ENCODE data around the gene NOX5. TPM values are rescaled to one million over a fixed set of nuclear protein-coding genes. Genes with fewer than 3 reads are reported as not detected.
A peak's percentile ranks its signal among the peaks of the same experiment; 100 is the strongest.

The NOX5 gene
- total RNA-seq, 6 experiments from 2014 or later, result 0.06 to 0.15 (median 0.11) TPM; not detected in 3

- TF ChIP-seq CTCF (IDR thresholded peaks at IDR 0.05) (no peak), POLR2A (IDR thresholded peaks at IDR 0.05) (no peak)
- H3K9me3 ChIP-seq, result no peaks in the 10 kb centered on the region
- intact Hi-C loops (cut with DNase I), result no loop called here
- H3K27ac ChIP-seq, result no peak overlapping the region
- H3K4me3 ChIP-seq, result no peak overlapping the region
- no peaks in the 10 kb centered on the region for H3K4me1 ChIP-seq
- DNase-seq (no peak), ATAC-seq (no peak)
- no peaks in the 10 kb centered on the region for H3K36me3 ChIP-seq
- H3K27me3 ChIP-seq, result peaks cover 0 to 7% of the 10 kb centered on the region in 2 donors
- WGBS (ENCODE audit: insufficient coverage, low coverage, low lambda C conversion rate, missing lambda C conversion rate), result 85% methylated on average over 28 of the region's 43 CpGs
Measured at GRCh38 chr15:69032703-69033373, 18.3 kb downstream of the NOX5 start.

DNA sequence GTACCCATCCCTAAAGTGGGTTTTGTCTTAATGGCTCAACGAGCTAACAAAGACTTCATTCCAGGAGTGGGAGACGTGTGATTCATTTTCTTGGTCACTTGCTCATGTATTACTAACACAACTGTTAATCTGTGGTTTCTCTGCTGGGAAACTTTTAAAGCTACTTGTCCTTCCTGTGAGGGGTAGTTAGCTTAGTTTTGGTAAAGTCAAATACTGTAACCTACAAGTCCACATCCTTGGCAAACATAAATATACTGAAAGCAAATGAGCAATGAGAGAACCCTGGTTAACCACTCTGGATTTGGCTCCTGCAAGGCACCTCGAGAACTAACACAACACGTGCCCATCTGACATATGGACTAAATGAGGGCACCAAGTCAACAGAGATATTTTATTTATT, 19.9 kb downstream of the NOX5 start:
- intact Hi-C loops (cut with DNase I), result no loop called here
- Histone ChIP-seq H3K4me3 (no peak overlapping the region), H3K36me3 (no peaks in the 10 kb centered on the region), H3K4me1 (no peaks in the 10 kb centered on the region), H3K27me3 (peaks cover 0 to 7% of the 10 kb centered on the region in 2 donors), H3K9me3 (no peaks in the 10 kb centered on the region), H3K27ac (no peak overlapping the region)
- DNase-seq (no peak), ATAC-seq (no peak)
- WGBS (ENCODE audit: insufficient coverage, low coverage, low lambda C conversion rate, missing lambda C conversion rate), result 47% methylated on average over 4 of the region's 4 CpGs
- TF ChIP-seq CTCF (IDR thresholded peaks at IDR 0.05), result no peak
- TF ChIP-seq POLR2A (IDR thresholded peaks at IDR 0.05), result no peak

DNA sequence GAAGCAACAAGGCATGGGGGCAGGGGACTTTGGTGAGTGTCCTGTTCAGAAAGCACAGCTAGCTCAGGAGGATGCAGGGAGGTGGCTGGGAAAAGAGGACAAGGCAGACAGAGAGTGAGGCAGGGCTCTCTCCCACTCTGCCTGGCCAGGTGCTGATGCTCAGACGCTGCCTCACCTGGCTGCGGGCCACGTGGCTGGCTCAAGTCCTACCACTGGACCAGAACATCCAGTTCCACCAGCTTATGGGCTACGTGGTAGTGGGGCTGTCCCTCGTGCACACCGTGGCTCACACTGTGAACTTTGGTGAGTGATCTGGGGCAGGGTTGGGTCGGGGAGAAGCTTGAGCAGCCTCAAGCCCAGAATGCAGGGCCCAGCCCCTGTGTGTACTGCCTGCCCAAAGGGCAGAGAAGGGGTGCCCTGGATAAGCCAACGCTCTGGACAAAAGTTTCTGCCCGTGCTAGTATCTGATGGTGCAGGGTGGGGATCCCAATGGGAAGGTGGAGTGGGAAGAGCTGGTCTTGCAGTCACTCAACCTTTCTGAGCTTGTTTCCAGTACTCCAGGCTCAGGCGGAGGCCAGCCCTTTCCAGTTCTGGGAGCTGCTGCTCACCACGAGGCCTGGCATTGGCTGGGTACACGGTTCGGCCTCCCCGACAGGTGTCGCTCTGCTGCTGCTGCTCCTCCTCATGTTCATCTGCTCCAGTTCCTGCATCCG, 20.9 kb downstream of the NOX5 start:
- H3K27me3 ChIP-seq, result peaks cover 0 to 7% of the 10 kb centered on the region in 2 donors
- no peak overlapping the region for H3K27ac ChIP-seq
- ATAC-seq (peak; percentile 62 to 74 (median 66)), DNase-seq (peak in 2 of 3 donors; percentile 42 to 54)
- whole genome bisulfite sequencing (ENCODE audit: insufficient coverage, low coverage, low lambda C conversion rate, missing lambda C conversion rate), result 47% methylated on average over 11 of the region's 16 CpGs
- H3K36me3 ChIP-seq, result no peaks in the 10 kb centered on the region
- no peak overlapping the region for H3K4me3 ChIP-seq
- H3K4me1 ChIP-seq, result no peaks in the 10 kb centered on the region
- TF ChIP-seq POLR2A (IDR thresholded peaks at IDR 0.05) (no peak), CTCF (IDR thresholded peaks at IDR 0.05) (peak; percentile 27 to 47 (median 32))
- intact Hi-C loops (cut with DNase I), result no loop called here
- H3K9me3 ChIP-seq, result no peaks in the 10 kb centered on the region

- Histone ChIP-seq H3K9me3 (no peaks in the 10 kb centered on the region), H3K27me3 (peaks cover 0 to 7% of the 10 kb centered on the region in 2 donors), H3K36me3 (no peaks in the 10 kb centered on the region), H3K27ac (no peak overlapping the region), H3K4me1 (no peaks in the 10 kb centered on the region), H3K4me3 (no peak overlapping the region)
- no peak for DNase-seq
- intact Hi-C loops (cut with DNase I), result no loop called here
- TF ChIP-seq POLR2A (IDR thresholded peaks at IDR 0.05), result no peak
- no peak for TF ChIP-seq CTCF (IDR thresholded peaks at IDR 0.05)
- WGBS (ENCODE audit: insufficient coverage, low coverage, low lambda C conversion rate, missing lambda C conversion rate), result no CpG with 5 or more reads among the region's 1 CpG
- ATAC-seq, result no peak
Measured at GRCh38 chr15:69035918-69036258, 21.4 kb downstream of the NOX5 start.
